Upper lobe of left lung (tissue), 4 donors: Measurements from ENCODE around the gene ULBP1.

Source experiments
- EP300 ChIP-seq, 4 donors: sonication (generic); formaldehyde crosslinking; IDR thresholded peaks; one replicate each; pipeline ENCODE4 v1.5.1; 2017; ENCODE audit warnings: antibody characterized with exemption in 4 of 4, control low read depth in 2 of 4
- POLR2A ChIP-seq, 4 donors: fragments of 450-650 bp; IDR thresholded peaks; one replicate each; pipeline ENCODE4 v1.5.1; 2016 to 2017; ENCODE audit warnings: antibody characterized with exemption in 4 of 4, mild to moderate bottlenecking in 2 of 4
- TF ChIP-seq, protein P1 (sequence below), 6 experiments: fragments of 450-650 bp in 4 of 6; fragments of 200-600 bp in 2 of 6; sonication (generic) in 2 of 6; IDR thresholded peaks; one replicate each; pipeline ENCODE4 v1.5.1; 2016 to 2019; ENCODE audit warnings: antibody characterized with exemption in 6 of 6

DNA sequence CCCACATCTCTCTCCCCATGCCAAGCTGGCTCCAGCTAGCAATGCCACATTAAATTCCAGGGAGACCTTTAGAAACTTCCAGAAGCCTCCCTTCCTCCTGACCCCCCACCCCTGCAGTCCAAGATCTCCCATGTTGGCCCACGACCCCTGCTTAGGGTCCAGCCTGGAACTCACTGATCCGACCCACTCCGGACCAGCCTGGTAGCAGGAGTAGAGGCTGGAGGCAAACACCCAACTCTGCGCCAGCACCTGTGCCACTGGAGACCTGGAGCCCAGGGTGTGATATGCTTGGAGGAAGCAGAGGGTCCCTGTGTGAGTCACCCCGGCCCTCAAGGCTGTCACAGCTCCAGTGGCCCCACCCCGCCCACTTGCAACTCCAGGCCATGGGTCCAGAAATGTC is 3.3 kb upstream of the ULBP1 start:
- TF ChIP-seq, protein P1, sequence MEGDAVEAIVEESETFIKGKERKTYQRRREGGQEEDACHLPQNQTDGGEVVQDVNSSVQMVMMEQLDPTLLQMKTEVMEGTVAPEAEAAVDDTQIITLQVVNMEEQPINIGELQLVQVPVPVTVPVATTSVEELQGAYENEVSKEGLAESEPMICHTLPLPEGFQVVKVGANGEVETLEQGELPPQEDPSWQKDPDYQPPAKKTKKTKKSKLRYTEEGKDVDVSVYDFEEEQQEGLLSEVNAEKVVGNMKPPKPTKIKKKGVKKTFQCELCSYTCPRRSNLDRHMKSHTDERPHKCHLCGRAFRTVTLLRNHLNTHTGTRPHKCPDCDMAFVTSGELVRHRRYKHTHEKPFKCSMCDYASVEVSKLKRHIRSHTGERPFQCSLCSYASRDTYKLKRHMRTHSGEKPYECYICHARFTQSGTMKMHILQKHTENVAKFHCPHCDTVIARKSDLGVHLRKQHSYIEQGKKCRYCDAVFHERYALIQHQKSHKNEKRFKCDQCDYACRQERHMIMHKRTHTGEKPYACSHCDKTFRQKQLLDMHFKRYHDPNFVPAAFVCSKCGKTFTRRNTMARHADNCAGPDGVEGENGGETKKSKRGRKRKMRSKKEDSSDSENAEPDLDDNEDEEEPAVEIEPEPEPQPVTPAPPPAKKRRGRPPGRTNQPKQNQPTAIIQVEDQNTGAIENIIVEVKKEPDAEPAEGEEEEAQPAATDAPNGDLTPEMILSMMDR (IDR thresholded peaks at IDR 0.05): no peak
- no peak for TF ChIP-seq POLR2A (IDR thresholded peaks at IDR 0.05)
- no peak for TF ChIP-seq EP300 (IDR thresholded peaks at IDR 0.05)
